ENCODE results near the gene COLGALT1. TPM values are rescaled to one million over a fixed set of nuclear protein-coding genes. Genes with fewer than 3 reads are reported as not detected.
"Not testable (repeated sequence)": the region's sequence is repeated elsewhere in the genome, so short reads cannot be mapped to it uniquely, and the experiment has no call there.

COLGALT1 gene
- total RNA-seq, 4 donors from 2014 or later: 19.3 to 35.9 (median 33.0) TPM

DNA sequence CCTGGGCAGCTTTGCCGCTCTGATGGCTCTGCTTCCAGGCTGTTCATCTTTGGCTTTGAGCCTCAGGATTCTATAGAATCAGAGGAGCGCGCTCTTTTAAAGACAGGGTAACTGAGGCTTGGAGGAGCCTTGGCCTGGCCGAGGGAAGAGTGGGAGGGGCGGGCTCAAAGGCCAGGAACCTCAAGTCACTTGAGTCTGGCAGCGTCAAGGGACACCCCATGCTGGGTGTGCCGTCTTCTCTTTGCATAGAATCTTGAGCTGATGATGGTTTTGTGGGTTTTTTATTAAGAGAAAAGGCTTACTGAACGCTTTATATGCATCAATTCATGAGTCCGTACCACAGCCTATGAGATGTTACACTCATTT lies 42.9 kb upstream of the COLGALT1 start:
- Histone ChIP-seq H3K27ac (peak overlapping the region; percentile 97 to 99 (median 98)), H3K9me3 (no peaks in the 10 kb centered on the region), H3K36me3 (peaks cover 6 to 12% of the 10 kb centered on the region in 2 donors), H3K4me1 (peaks cover 13 to 15% of the 10 kb centered on the region in 2 donors), H3K27me3 (no peaks in the 10 kb centered on the region), H3K4me3 (replicated peaks in 1 of 3) (peak overlapping the region; percentile 47 to 99 (median 97))
- DNase-seq: no peak
- no peak for TF ChIP-seq POLR2A (IDR thresholded peaks at IDR 0.05)
- TF ChIP-seq, protein P1, sequence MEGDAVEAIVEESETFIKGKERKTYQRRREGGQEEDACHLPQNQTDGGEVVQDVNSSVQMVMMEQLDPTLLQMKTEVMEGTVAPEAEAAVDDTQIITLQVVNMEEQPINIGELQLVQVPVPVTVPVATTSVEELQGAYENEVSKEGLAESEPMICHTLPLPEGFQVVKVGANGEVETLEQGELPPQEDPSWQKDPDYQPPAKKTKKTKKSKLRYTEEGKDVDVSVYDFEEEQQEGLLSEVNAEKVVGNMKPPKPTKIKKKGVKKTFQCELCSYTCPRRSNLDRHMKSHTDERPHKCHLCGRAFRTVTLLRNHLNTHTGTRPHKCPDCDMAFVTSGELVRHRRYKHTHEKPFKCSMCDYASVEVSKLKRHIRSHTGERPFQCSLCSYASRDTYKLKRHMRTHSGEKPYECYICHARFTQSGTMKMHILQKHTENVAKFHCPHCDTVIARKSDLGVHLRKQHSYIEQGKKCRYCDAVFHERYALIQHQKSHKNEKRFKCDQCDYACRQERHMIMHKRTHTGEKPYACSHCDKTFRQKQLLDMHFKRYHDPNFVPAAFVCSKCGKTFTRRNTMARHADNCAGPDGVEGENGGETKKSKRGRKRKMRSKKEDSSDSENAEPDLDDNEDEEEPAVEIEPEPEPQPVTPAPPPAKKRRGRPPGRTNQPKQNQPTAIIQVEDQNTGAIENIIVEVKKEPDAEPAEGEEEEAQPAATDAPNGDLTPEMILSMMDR (IDR thresholded peaks at IDR 0.05): no peak
- intact Hi-C loops (cut with DNase I): loop anchor here (5.0 kb wide), 2 partner anchors 40 to 45 kb away; partner anchors contain the start of genes COLGALT1 and SLC27A1
- WGBS, 2 donors: 57 to 61% methylated on average over 6 to 8 of the region's 9 CpGs

- TF ChIP-seq, protein P1 (IDR thresholded peaks at IDR 0.05): no peak
- no peak for TF ChIP-seq POLR2A (IDR thresholded peaks at IDR 0.05)
- H3K27ac ChIP-seq: no peak overlapping the region
- intact Hi-C loops (cut with DNase I): no loop called here
- peaks cover 11 to 14% of the 10 kb centered on the region in 2 donors for H3K36me3 ChIP-seq
- H3K4me1 ChIP-seq: peaks cover 6 to 9% of the 10 kb centered on the region in 2 donors
- H3K27me3 ChIP-seq: no peaks in the 10 kb centered on the region
- H3K9me3 ChIP-seq: no peaks in the 10 kb centered on the region
- H3K4me3 ChIP-seq (replicated peaks in 1 of 3): no peak overlapping the region
- no peak for DNase-seq
- 88 to 90% methylated on average over 9 to 15 of the region's 15 CpGs for WGBS, 2 donors
These were observed 39.9 kb upstream of the COLGALT1 start for GRCh38 chr19:17515408-17516149.

DNA sequence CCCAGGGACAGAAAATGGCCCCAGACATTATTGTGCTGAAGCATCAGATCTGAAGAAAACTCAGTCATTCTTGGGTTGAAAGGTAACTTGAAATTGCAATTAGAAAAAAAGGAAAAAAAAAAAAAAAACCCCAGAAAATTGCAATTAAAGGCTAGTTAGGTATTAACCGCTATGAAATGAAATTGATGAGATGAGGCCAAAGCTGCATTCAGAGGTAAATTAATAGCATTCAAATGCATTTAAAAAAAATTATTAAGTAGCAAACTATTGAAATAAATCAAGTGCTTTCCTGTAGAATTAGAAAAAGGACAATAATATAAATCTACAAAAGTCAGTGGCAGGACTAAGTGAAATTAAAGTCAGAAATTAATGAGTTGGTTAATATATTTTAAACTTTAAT lies 37.6 kb upstream of the COLGALT1 start:
- H3K36me3 ChIP-seq: peaks cover 11 to 14% of the 10 kb centered on the region in 2 donors
- WGBS, 2 donors: 96 to 100% methylated on average over 1 of the region's 1 CpG

DNA sequence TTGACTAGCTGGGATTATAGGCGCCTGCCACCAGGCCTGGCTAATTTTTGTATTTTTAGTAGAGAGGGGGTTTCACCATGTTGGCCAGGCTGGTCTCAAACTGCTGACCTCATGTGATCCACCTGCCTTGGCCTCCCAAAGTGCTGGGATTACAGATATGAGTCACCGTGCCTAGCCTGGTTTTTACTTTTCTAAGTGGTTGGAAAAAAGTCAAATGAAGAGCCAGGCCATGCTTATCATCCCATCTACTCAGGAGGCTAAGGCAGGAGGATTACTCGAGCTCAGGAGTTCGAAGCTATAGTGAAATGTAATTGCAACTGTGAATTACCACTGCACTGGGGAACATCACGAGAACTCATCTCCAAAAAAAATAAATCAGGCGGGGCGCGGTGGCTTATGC lies 36.8 kb upstream of the COLGALT1 start:
- H3K9me3 ChIP-seq; H3K4me3 ChIP-seq (replicated peaks in 1 of 3); intact Hi-C loops (cut with DNase I); DNase-seq; H3K27me3 ChIP-seq; H3K4me1 ChIP-seq; H3K27ac ChIP-seq: not testable (repeated sequence)
- WGBS, 2 donors: 92 to 97% methylated on average over 8 of the region's 8 CpGs
- peaks cover 11 to 14% of the 10 kb centered on the region in 2 donors for H3K36me3 ChIP-seq

More for the DNA sequence above, 37.6 kb upstream of the COLGALT1 start:
- no peaks in the 10 kb centered on the region for H3K4me1 ChIP-seq
- no peak overlapping the region for H3K27ac ChIP-seq
- H3K4me3 ChIP-seq (replicated peaks in 1 of 3): no peak overlapping the region
- no peak for DNase-seq
- no peaks in the 10 kb centered on the region for H3K9me3 ChIP-seq
- TF ChIP-seq, protein P1 (IDR thresholded peaks at IDR 0.05): no peak
- TF ChIP-seq POLR2A (IDR thresholded peaks at IDR 0.05): no peak
- H3K27me3 ChIP-seq: no peaks in the 10 kb centered on the region
- intact Hi-C loops (cut with DNase I): no loop called here

DNA sequence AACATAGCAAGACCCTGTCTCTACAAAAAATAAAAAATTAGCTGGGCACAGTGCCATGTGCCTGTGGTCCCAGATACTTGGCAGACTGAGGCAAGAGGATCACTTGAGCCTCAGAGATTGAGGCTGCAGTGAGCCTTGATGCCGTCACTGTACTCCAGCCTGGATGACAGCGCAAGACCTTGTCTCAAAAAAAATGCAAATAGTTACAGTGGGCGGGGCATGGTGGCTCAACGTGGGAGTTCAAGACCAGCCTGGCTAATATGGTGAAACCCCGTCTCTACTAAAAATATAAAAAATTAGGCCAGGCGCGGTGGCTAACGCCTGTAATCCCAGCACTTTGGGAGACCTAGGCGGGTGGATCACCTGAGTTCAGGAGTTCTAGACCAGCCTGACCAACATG lies 35.5 kb upstream of the COLGALT1 start:
- intact Hi-C loops (cut with DNase I): no loop called here
- no peak overlapping the region for H3K4me3 ChIP-seq (replicated peaks in 1 of 3)
- H3K9me3 ChIP-seq: no peaks in the 10 kb centered on the region
- H3K4me1 ChIP-seq: peaks cover 0 to 7% of the 10 kb centered on the region in 2 donors
- H3K27ac ChIP-seq: no peak overlapping the region
- no peaks in the 10 kb centered on the region for H3K27me3 ChIP-seq
- no peak for TF ChIP-seq POLR2A (IDR thresholded peaks at IDR 0.05)
- peaks cover 11 to 14% of the 10 kb centered on the region in 2 donors for H3K36me3 ChIP-seq
- 92 to 93% methylated on average over 9 of the region's 9 CpGs for WGBS, 2 donors
- no peak for DNase-seq

DNA sequence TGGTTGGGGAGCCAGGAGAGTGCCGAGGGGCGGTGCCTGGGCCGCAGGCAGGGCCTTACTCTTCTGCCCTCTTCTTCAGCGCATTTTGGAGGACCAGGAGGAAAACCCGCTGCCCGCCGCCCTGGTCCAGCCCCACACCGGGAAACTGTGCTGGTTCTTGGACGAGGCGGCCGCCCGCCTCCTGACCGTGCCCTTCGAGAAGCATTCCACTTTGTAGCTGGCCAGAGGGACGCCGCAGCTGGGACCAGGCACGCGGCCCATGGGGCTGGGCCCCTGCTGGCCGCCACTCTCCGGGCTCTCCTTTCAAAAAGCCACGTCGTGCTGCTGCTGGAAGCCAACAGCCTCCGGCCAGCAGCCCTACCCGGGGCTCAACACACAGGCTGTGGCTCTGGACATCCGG lies 34.6 kb upstream of the COLGALT1 start:
- no peak for DNase-seq
- H3K27me3 ChIP-seq: no peaks in the 10 kb centered on the region
- H3K4me3 ChIP-seq (replicated peaks in 1 of 3): no peak overlapping the region
- H3K4me1 ChIP-seq: peaks cover 0 to 7% of the 10 kb centered on the region in 2 donors
- intact Hi-C loops (cut with DNase I): no loop called here
- no peaks in the 10 kb centered on the region for H3K9me3 ChIP-seq
- H3K36me3 ChIP-seq: peaks cover 11 to 14% of the 10 kb centered on the region in 2 donors
- no peak overlapping the region for H3K27ac ChIP-seq
- TF ChIP-seq, protein P1 (IDR thresholded peaks at IDR 0.05): no peak
- TF ChIP-seq POLR2A (IDR thresholded peaks at IDR 0.05): no peak
- WGBS, 2 donors: 93 to 95% methylated on average over 17 to 22 of the region's 25 CpGs

Measured in thyroid gland (tissue), 4 donors.